Cardiac muscle cell (in vitro differentiated cells and primary cell): ENCODE measurements around the gene SORL1-AS1.

Source experiments
- DNase-seq, 2 donors: peaks; one replicate each; pipeline versions ENCODE4 v3.0.0 to v3.0.0-alpha.2; 2010 to 2017; ENCODE audit warnings: low read depth in 1 of 2, low spot score in 1 of 2
- H3K27ac ChIP-seq: fragments of 200-600 bp; sonication (generic); 2 replicates; pipeline ENCODE4 v1.5.1; 2016
- H3K27me3 ChIP-seq: fragments of 200-600 bp; sonication (generic); 2 replicates; pipeline ENCODE4 v1.6.0; 2016; ENCODE audit warnings: control low read depth
- H3K36me3 ChIP-seq: fragments of 200-600 bp; sonication (generic); 2 replicates; pipeline ENCODE4 v1.5.1; 2016; ENCODE audit warnings: control low read depth
- H3K4me1 ChIP-seq: fragments of 200-600 bp; sonication (generic); 2 replicates; pipeline ENCODE4 v1.8.1; 2017; ENCODE audit warnings: low read depth, mild to moderate bottlenecking, mixed run types
- H3K4me3 ChIP-seq: fragments of 200-600 bp; sonication (generic); 2 replicates; pipeline ENCODE4 v1.5.1; 2016; ENCODE audit warnings: mild to moderate bottlenecking
- H3K9me3 ChIP-seq: fragments of 200-600 bp; sonication (generic); 2 replicates; pipeline ENCODE4 v1.5.1; 2017; ENCODE audit warnings: low read depth, mild to moderate bottlenecking, control low read depth
- TF ChIP-seq, protein P1 (sequence below): IDR thresholded peaks from 2 replicates; pipeline ENCODE4 v1.5.1; 2012; ENCODE audit warnings: low read depth, mild to moderate bottlenecking, low read length

SORL1-AS1 gene

GRCh38 chr11:121461843-121462242 lies 9.1 kb upstream of the SORL1-AS1 start:
- Histone ChIP-seq H3K4me3 (no peak overlapping the region), H3K9me3 (no peaks in the 10 kb centered on the region), H3K27me3 (no peaks in the 10 kb centered on the region), H3K27ac (no peak overlapping the region), H3K4me1 (peaks cover 18% of the 10 kb centered on the region), H3K36me3 (no peaks in the 10 kb centered on the region)
- no peak for DNase-seq
- TF ChIP-seq, protein P1, sequence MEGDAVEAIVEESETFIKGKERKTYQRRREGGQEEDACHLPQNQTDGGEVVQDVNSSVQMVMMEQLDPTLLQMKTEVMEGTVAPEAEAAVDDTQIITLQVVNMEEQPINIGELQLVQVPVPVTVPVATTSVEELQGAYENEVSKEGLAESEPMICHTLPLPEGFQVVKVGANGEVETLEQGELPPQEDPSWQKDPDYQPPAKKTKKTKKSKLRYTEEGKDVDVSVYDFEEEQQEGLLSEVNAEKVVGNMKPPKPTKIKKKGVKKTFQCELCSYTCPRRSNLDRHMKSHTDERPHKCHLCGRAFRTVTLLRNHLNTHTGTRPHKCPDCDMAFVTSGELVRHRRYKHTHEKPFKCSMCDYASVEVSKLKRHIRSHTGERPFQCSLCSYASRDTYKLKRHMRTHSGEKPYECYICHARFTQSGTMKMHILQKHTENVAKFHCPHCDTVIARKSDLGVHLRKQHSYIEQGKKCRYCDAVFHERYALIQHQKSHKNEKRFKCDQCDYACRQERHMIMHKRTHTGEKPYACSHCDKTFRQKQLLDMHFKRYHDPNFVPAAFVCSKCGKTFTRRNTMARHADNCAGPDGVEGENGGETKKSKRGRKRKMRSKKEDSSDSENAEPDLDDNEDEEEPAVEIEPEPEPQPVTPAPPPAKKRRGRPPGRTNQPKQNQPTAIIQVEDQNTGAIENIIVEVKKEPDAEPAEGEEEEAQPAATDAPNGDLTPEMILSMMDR, result no peak

DNA sequence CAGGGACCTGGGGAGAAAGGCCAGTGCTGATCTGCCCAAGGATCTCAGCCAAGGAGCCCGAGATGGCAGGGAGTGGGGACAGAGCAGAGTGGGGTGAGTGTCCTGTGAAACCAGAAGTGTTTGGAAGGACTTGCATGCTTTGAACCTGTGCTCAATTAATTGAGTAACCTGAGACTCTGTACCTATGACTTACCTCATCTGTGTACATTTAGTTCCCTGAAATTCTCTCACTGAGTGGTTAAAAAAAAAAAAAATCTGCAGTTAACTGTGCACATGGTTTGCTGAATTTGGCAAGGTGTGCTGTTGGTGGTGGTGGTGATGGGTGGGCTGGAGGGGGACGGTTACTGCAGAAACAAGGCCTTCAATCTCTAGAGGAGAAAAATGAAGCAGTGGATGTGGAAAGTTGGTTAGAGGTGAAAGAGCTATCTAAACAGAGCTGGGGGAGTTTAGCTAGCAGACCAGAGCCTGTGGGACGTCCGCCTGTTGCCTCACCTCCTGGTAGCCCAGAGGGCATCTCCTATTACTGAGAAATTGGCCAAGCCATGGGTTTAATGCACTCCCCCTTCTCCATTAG lies 8.3 kb upstream of the SORL1-AS1 start:
- Histone ChIP-seq H3K27me3 (no peaks in the 10 kb centered on the region), H3K4me3 (no peak overlapping the region), H3K27ac (no peak overlapping the region), H3K4me1 (peaks cover 11% of the 10 kb centered on the region), H3K9me3 (no peaks in the 10 kb centered on the region), H3K36me3 (no peaks in the 10 kb centered on the region)
- no peak for DNase-seq
- TF ChIP-seq, protein P1, result no peak

DNA sequence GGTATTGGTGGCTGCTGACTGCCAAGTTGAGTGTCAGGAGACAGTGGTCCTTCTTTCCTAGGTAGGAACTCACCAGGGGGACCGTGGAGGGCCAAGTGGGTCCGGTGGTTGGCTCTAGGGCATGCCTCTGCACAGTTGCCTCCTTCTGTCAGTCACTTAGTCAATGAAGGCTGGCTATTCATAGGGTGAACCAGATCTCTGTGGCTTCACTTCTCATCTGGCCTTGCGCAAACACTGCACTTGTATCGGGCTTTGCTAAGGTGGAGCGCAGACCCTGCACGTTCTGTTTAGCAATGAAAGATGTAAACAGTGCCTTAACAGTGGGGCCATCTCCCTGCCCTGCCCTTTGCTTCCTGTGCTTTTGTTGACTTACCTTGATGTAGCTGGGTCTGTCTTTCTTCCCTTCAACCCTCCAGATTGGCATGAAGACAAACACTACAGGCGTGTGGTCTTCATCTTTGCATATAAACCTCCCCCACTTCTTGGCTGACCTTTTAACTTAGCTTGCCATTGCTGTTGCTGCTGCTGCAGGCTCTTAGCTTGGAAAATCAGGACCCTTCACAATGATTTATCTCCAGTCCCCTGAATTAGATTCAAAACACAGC lies 6.7 kb upstream of the SORL1-AS1 start:
- no peaks in the 10 kb centered on the region for H3K9me3 ChIP-seq
- no peak for DNase-seq
- no peak overlapping the region for H3K27ac ChIP-seq
- H3K4me1 ChIP-seq, result peaks cover 7% of the 10 kb centered on the region
- TF ChIP-seq, protein P1, result no peak
- H3K36me3 ChIP-seq, result no peaks in the 10 kb centered on the region
- no peak overlapping the region for H3K4me3 ChIP-seq
- H3K27me3 ChIP-seq, result no peaks in the 10 kb centered on the region

GRCh38 chr11:121458551-121458950 lies 5.8 kb upstream of the SORL1-AS1 start:
- TF ChIP-seq, protein P1, result no peak
- Histone ChIP-seq H3K4me3 (no peak overlapping the region), H3K9me3 (no peaks in the 10 kb centered on the region), H3K4me1 (peaks cover 1% of the 10 kb centered on the region), H3K27ac (no peak overlapping the region), H3K27me3 (no peaks in the 10 kb centered on the region), H3K36me3 (no peaks in the 10 kb centered on the region)
- DNase-seq, result no peak

- no peaks in the 10 kb centered on the region for H3K9me3 ChIP-seq
- no peak overlapping the region for H3K4me3 ChIP-seq
- TF ChIP-seq, protein P1, result no peak
- H3K4me1 ChIP-seq, result no peaks in the 10 kb centered on the region
- no peak for DNase-seq
- H3K27me3 ChIP-seq, result no peaks in the 10 kb centered on the region
- H3K27ac ChIP-seq, result no peak overlapping the region
- no peaks in the 10 kb centered on the region for H3K36me3 ChIP-seq
Measured at GRCh38 chr11:121456816-121457431, 4.2 kb upstream of the SORL1-AS1 start.
